Measurements from ENCODE around the gene DIDO1. TPM values are rescaled to one million over a fixed set of nuclear protein-coding genes. Genes with fewer than 3 reads are reported as not detected.

The DIDO1 gene
- total and polyA plus RNA-seq, 2 of the 4 experiments (the other 2 are of a cell fraction), result 21.8 to 28.1 TPM

DNA sequence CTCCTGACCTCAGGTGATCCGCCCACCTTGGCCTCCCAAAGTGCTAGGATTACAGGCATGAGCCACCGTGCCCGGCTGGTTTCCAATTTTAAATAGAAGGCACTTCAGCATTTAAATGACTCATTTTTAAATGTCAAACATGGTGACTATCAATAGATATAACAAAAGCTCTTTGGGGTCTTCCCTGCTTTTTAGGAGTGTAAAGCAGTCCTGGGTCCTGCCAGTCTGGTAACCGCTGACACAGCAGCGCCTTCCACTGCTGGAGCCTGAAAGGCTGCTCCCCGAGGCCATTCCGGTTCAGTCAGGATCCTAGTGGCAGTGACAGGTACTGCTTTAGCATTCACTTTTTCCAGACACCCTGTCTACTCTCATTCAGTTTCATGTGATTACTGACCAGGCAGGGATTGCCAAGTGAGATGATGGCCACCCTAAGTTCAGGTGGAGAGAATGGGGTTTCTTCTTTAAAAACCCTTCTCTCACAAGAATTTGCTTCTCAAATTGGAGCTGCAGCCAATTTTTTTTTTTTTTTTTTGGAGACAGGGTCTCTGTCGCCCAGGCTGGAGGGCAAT lies 5.1 kb downstream of the DIDO1 start:
- Histone ChIP-seq H2BK20ac (ENCODE audit: low read depth, low read length) (no peak overlapping the region), H2BK5ac (ENCODE audit: low read depth, low read length, poor library complexity, severe bottlenecking) (no peak overlapping the region), H3K36me3 (ENCODE audit: control insufficient read depth, insufficient read depth, low read length) (no peaks in the 10 kb centered on the region), H3K4me1 (ENCODE audit: control insufficient read depth, insufficient read depth, low read length) (peaks cover 19% of the 10 kb centered on the region), H3K4me3 (ENCODE audit: insufficient read depth, low read depth, low read length) (no peak overlapping the region), H3K18ac (ENCODE audit: low read depth, low read length) (no peak overlapping the region), H3K27ac (ENCODE audit: insufficient read depth, low read length) (no peak overlapping the region), H3K9me1 (ENCODE audit: insufficient read depth, low read length) (peaks cover 25% of the 10 kb centered on the region), H3K4me2 (ENCODE audit: low read depth, low read length) (no peak overlapping the region), H3K4ac (ENCODE audit: low read depth, low read length) (no peak overlapping the region), H3K23ac (ENCODE audit: low read depth, low read length) (no peak overlapping the region), H2BK120ac (ENCODE audit: low read depth, low read length) (no peak overlapping the region), H3K56ac (ENCODE audit: extremely low read depth, insufficient read depth, low read length) (no peak overlapping the region), H4K5ac (ENCODE audit: low read depth, low read length) (no peak overlapping the region), H3K27me3 (ENCODE audit: control insufficient read depth, insufficient read depth, low read length) (no peaks in the 10 kb centered on the region), H3K9me3 (ENCODE audit: control insufficient read depth, insufficient read depth, low read length) (no peaks in the 10 kb centered on the region), H2BK15ac (ENCODE audit: low read depth, low read length) (no peak overlapping the region), H2AFZ (replicated peaks; ENCODE audit: low read length, poor library complexity) (no peak overlapping the region), H3K14ac (replicated peaks; ENCODE audit: low read depth, low read length) (no peak overlapping the region), H3K79me1 (ENCODE audit: low read depth in 1 of 2, low read length in 2 of 2) (peaks cover 0 to 74% of the 10 kb centered on the region in 2 experiments; a peak in 2 of 4 replicates), H2AK9ac (replicated peaks; ENCODE audit: low read depth, low read length, poor library complexity) (no peak overlapping the region), H2AK5ac (ENCODE audit: low read depth, low read length) (no peak overlapping the region), H4K91ac (ENCODE audit: insufficient read depth, low read depth, low read length) (no peak overlapping the region), H4K20me1 (ENCODE audit: insufficient read depth, low read length) (peaks cover 94% of the 10 kb centered on the region), H3K9ac (ENCODE audit: low read depth, low read length) (no peak overlapping the region), H4K8ac (ENCODE audit: low read depth in 2 of 2, low read length in 2 of 2) (no peak overlapping the region)
- ATAC-seq (ENCODE audit: low read depth) (peak; percentile 27; the same call in 1 of the 2 replicates), DNase-seq (peak; percentile 53)
- 77% methylated on average over 4 of the region's 8 CpGs; no CpG with 5 or more reads in 1 of the 2 experiments for WGBS, 2 experiments (ENCODE audit: extremely low coverage in 2 of 2, insufficient read length in 1 of 2)
- ChIA-PET CTCF (interaction anchor here (1.5 kb wide), 1 partner anchor 14 kb away, joined by 4 read pairs; no protein-coding TSS in a partner anchor), POLR2A (ENCODE audit: unreplicated experiment) (no interaction called here)
- in situ Hi-C loops (cut with MboI; ENCODE audit: low sequenced_read_pairs) (no loop called here), intact Hi-C loops (cut with micrococcal nuclease) (no loop called here), dilution Hi-C loops (cut with HindIII; ENCODE audit: low sequenced_read_pairs, unreplicated experiment) (no loop called here)
- TF ChIP-seq SMC3 (IDR thresholded peaks at IDR 0.05; ENCODE audit: low read depth, low read length) (no peak; the same call in 1 of the 2 replicates), MAFK (IDR thresholded peaks at IDR 0.05; ENCODE audit: low read depth, low read length) (peak; percentile 85), MAZ (IDR thresholded peaks at IDR 0.05; ENCODE audit: borderline replicate concordance, low read depth, low read length) (no peak), RAD21 (IDR thresholded peaks at IDR 0.05; ENCODE audit: low read length) (peak; percentile 51), RFX5 (IDR thresholded peaks at IDR 0.05; ENCODE audit: low read depth, low read length) (0 out of 2 replicates have a peak, but pooled peaks have one; percentile 31)
- TF ChIP-seq, protein P1, sequence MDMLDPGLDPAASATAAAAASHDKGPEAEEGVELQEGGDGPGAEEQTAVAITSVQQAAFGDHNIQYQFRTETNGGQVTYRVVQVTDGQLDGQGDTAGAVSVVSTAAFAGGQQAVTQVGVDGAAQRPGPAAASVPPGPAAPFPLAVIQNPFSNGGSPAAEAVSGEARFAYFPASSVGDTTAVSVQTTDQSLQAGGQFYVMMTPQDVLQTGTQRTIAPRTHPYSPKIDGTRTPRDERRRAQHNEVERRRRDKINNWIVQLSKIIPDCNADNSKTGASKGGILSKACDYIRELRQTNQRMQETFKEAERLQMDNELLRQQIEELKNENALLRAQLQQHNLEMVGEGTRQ (IDR thresholded peaks at IDR 0.05; ENCODE audit: low read depth, low read length), result no peak
- TF ChIP-seq, protein P2, sequence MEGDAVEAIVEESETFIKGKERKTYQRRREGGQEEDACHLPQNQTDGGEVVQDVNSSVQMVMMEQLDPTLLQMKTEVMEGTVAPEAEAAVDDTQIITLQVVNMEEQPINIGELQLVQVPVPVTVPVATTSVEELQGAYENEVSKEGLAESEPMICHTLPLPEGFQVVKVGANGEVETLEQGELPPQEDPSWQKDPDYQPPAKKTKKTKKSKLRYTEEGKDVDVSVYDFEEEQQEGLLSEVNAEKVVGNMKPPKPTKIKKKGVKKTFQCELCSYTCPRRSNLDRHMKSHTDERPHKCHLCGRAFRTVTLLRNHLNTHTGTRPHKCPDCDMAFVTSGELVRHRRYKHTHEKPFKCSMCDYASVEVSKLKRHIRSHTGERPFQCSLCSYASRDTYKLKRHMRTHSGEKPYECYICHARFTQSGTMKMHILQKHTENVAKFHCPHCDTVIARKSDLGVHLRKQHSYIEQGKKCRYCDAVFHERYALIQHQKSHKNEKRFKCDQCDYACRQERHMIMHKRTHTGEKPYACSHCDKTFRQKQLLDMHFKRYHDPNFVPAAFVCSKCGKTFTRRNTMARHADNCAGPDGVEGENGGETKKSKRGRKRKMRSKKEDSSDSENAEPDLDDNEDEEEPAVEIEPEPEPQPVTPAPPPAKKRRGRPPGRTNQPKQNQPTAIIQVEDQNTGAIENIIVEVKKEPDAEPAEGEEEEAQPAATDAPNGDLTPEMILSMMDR (conservative IDR thresholded peaks at IDR 0.05; ENCODE audit: low read depth, low read length), result peak; percentile 58
- no TSS peak for BruUV-seq (replicated peaks)

Data from IMR-90 (cell line).